ENCODE measurements around the gene CIART. TPM values are rescaled to one million over a fixed set of nuclear protein-coding genes. Genes with fewer than 3 reads are reported as not detected.
A peak's percentile ranks its signal among the peaks of the same experiment; 100 is the strongest.
"Not testable (repeated sequence)": the region's sequence is repeated elsewhere in the genome, so short reads cannot be mapped to it uniquely, and the experiment has no call there.

CIART gene
- total RNA-seq: 1 to 10 TPM in 1 of 2 experiments, under 1 TPM in 1; 0.84 to 1.0 TPM

GRCh38 chr1:150281758-150282557 lies at the start of gene CIART:
CIART (plus strand) TSS chr1:150282554; CDS start chr1:150283268, 714 bp downstream.
- H3K27ac Mint-ChIP-seq: no peak within 1 kb of the TSS
- intact Hi-C loops (cut with micrococcal nuclease): loop anchor here (1.0 kb wide), 4 partner anchors 13 to 68 kb away; partner anchors contain the start of genes ANP32E and APH1A
- H3K4me1 Mint-ChIP-seq (ENCODE audit: low read depth): peaks cover 24% of the 10 kb centered on the region
- peak within 1 kb of the TSS; percentile 82 for H3K4me3 Mint-ChIP-seq
- no peaks in the 10 kb centered on the region for H3K27me3 Mint-ChIP-seq (ENCODE audit: low read depth)
- CTCF ChIA-PET: interaction anchor here (0.6 to 5.2 kb wide), 4 partner anchors 10 to 600 kb away, joined by 3 to 68 read pairs (median 3); partner anchors contain the start of gene CA14
- H3K9me3 Mint-ChIP-seq: peaks cover 2% of the 10 kb centered on the region
- no peaks in the 10 kb centered on the region for H3K36me3 Mint-ChIP-seq (ENCODE audit: low read depth)
- peak; percentile 78 for DNase-seq

- DNase-seq; H3K27me3 Mint-ChIP-seq (ENCODE audit: low read depth); H3K4me3 Mint-ChIP-seq; intact Hi-C loops (cut with micrococcal nuclease); H3K9me3 Mint-ChIP-seq: not testable (repeated sequence)
- CTCF ChIA-PET: interaction anchor here (0.7 to 1.0 kb wide), 2 partner anchors 8 to 23 kb away, joined by 3 to 4 read pairs; no protein-coding TSS in a partner anchor
- peaks cover 24% of the 10 kb centered on the region for H3K36me3 Mint-ChIP-seq (ENCODE audit: low read depth)
- peak overlapping the region; percentile 30 for H3K27ac Mint-ChIP-seq
- H3K4me1 Mint-ChIP-seq (ENCODE audit: low read depth): peaks cover 24% of the 10 kb centered on the region
These were observed 49.4 kb upstream of the CIART start for GRCh38 chr1:150232921-150233320.

- Mint-ChIP-seq H3K36me3 (ENCODE audit: low read depth) (peaks cover 21% of the 10 kb centered on the region), H3K27me3 (ENCODE audit: low read depth) (no peaks in the 10 kb centered on the region), H3K27ac (no peak overlapping the region), H3K9me3 (no peaks in the 10 kb centered on the region), H3K4me1 (ENCODE audit: low read depth) (peaks cover 24% of the 10 kb centered on the region), H3K4me3 (no peak overlapping the region)
- intact Hi-C loops (cut with micrococcal nuclease): no loop called here
- DNase-seq: peak; percentile 68
- CTCF ChIA-PET: interaction anchor here (0.6 to 1.0 kb wide), 5 partner anchors 9 to 1539 kb away, joined by 3 to 5 read pairs (median 4); no protein-coding TSS in a partner anchor
These were observed 48.7 kb upstream of the CIART start for GRCh38 chr1:150233359-150234308.

- H3K36me3 Mint-ChIP-seq (ENCODE audit: low read depth): peaks cover 17% of the 10 kb centered on the region
- intact Hi-C loops (cut with micrococcal nuclease): no loop called here
- H3K4me1 Mint-ChIP-seq (ENCODE audit: low read depth): peaks cover 21% of the 10 kb centered on the region
- no peak overlapping the region for H3K27ac Mint-ChIP-seq
- no peak for DNase-seq
- CTCF ChIA-PET: interaction anchor here (0.6 to 0.9 kb wide), 3 partner anchors 19 to 1538 kb away, joined by 4 to 5 read pairs (median 4); no protein-coding TSS in a partner anchor
- no peaks in the 10 kb centered on the region for H3K9me3 Mint-ChIP-seq
- no peaks in the 10 kb centered on the region for H3K27me3 Mint-ChIP-seq (ENCODE audit: low read depth)
- H3K4me3 Mint-ChIP-seq: no peak overlapping the region
These were observed 48.1 kb upstream of the CIART start for GRCh38 chr1:150234309-150234565.

- H3K9me3 Mint-ChIP-seq: no peaks in the 10 kb centered on the region
- peak; percentile 91 for DNase-seq
- CTCF ChIA-PET: interaction anchor here (0.9 kb wide), 1 partner anchor 20 kb away, joined by 5 read pairs; no protein-coding TSS in a partner anchor
- no peak overlapping the region for H3K4me3 Mint-ChIP-seq
- no peaks in the 10 kb centered on the region for H3K27me3 Mint-ChIP-seq (ENCODE audit: low read depth)
- H3K4me1 Mint-ChIP-seq (ENCODE audit: low read depth): peaks cover 21% of the 10 kb centered on the region
- H3K36me3 Mint-ChIP-seq (ENCODE audit: low read depth): peaks cover 16% of the 10 kb centered on the region
- intact Hi-C loops (cut with micrococcal nuclease): no loop called here
- H3K27ac Mint-ChIP-seq: no peak overlapping the region
These were observed 47.6 kb upstream of the CIART start for GRCh38 chr1:150234566-150235293.

- H3K27me3 Mint-ChIP-seq (ENCODE audit: low read depth): no peaks in the 10 kb centered on the region
- DNase-seq: peak; percentile 37
- no peak overlapping the region for H3K27ac Mint-ChIP-seq
- CTCF ChIA-PET: interaction anchor here (0.6 kb wide), 1 partner anchor 12 kb away, joined by 3 read pairs; no protein-coding TSS in a partner anchor
- peaks cover 16% of the 10 kb centered on the region for H3K36me3 Mint-ChIP-seq (ENCODE audit: low read depth)
- H3K9me3 Mint-ChIP-seq: no peaks in the 10 kb centered on the region
- peaks cover 21% of the 10 kb centered on the region for H3K4me1 Mint-ChIP-seq (ENCODE audit: low read depth)
- intact Hi-C loops (cut with micrococcal nuclease): no loop called here
- H3K4me3 Mint-ChIP-seq: no peak overlapping the region
These were observed 47.0 kb upstream of the CIART start for GRCh38 chr1:150235294-150235851.

GRCh38 chr1:150235852-150236613 lies 46.3 kb upstream of the CIART start, which contains the start of gene ANP32E:
ANP32E (minus strand) TSS chr1:150236112; CDS start chr1:150235786, 326 bp downstream.
- Mint-ChIP-seq H3K9me3 (no peaks in the 10 kb centered on the region), H3K27ac (no peak within 1 kb of the TSS), H3K4me1 (ENCODE audit: low read depth) (peaks cover 21% of the 10 kb centered on the region), H3K4me3 (no peak within 1 kb of the TSS), H3K36me3 (ENCODE audit: low read depth) (peaks cover 13% of the 10 kb centered on the region), H3K27me3 (ENCODE audit: low read depth) (no peaks in the 10 kb centered on the region)
- CTCF ChIA-PET: interaction anchor here (0.6 to 1.2 kb wide), 2 partner anchors 12 to 20 kb away, joined by 3 read pairs; no protein-coding TSS in a partner anchor
- DNase-seq: peak; percentile 97
- intact Hi-C loops (cut with micrococcal nuclease): loop anchor here (1.0 to 2.0 kb wide), 7 partner anchors 23 to 393 kb away; partner anchors contain the start of genes APH1A, ENSA, FALEC and PRPF3

GRCh38 chr1:150236614-150237100 lies 45.7 kb upstream of the CIART start:
- Mint-ChIP-seq H3K4me1 (ENCODE audit: low read depth) (peaks cover 21% of the 10 kb centered on the region), H3K4me3 (no peak overlapping the region), H3K9me3 (no peaks in the 10 kb centered on the region), H3K27me3 (ENCODE audit: low read depth) (no peaks in the 10 kb centered on the region), H3K36me3 (ENCODE audit: low read depth) (peaks cover 12% of the 10 kb centered on the region), H3K27ac (no peak overlapping the region)
- DNase-seq: no peak
- CTCF ChIA-PET: interaction anchor here (0.6 to 1.2 kb wide), 2 partner anchors 19 to 74 kb away, joined by 3 to 8 read pairs; no protein-coding TSS in a partner anchor
- intact Hi-C loops (cut with micrococcal nuclease): loop anchor here (1.0 to 2.0 kb wide), 7 partner anchors 23 to 393 kb away; partner anchors contain the start of genes APH1A, ENSA, FALEC and PRPF3

GRCh38 chr1:150237176-150237575 lies 45.2 kb upstream of the CIART start:
- peaks cover 12% of the 10 kb centered on the region for H3K36me3 Mint-ChIP-seq (ENCODE audit: low read depth)
- not testable (repeated sequence) for H3K27ac Mint-ChIP-seq; H3K9me3 Mint-ChIP-seq; H3K27me3 Mint-ChIP-seq (ENCODE audit: low read depth); DNase-seq; H3K4me3 Mint-ChIP-seq
- peaks cover 21% of the 10 kb centered on the region for H3K4me1 Mint-ChIP-seq (ENCODE audit: low read depth)
- intact Hi-C loops (cut with micrococcal nuclease): loop anchor here (2.0 kb wide), 1 partner anchor 278 kb away; the partner anchor contains the start of gene FALEC
- CTCF ChIA-PET: interaction anchor here (0.6 to 1.2 kb wide), 2 partner anchors 19 to 73 kb away, joined by 3 to 8 read pairs; no protein-coding TSS in a partner anchor

GRCh38 chr1:150237746-150238145 lies 44.6 kb upstream of the CIART start:
- no peak overlapping the region for H3K27ac Mint-ChIP-seq
- no peak for DNase-seq
- peaks cover 19% of the 10 kb centered on the region for H3K4me1 Mint-ChIP-seq (ENCODE audit: low read depth)
- H3K36me3 Mint-ChIP-seq (ENCODE audit: low read depth): peaks cover 12% of the 10 kb centered on the region
- no peak overlapping the region for H3K4me3 Mint-ChIP-seq
- H3K27me3 Mint-ChIP-seq (ENCODE audit: low read depth): no peaks in the 10 kb centered on the region
- CTCF ChIA-PET: interaction anchor here (1.2 kb wide), 1 partner anchor 18 kb away, joined by 3 read pairs; no protein-coding TSS in a partner anchor
- intact Hi-C loops (cut with micrococcal nuclease): loop anchor here (2.0 kb wide), 1 partner anchor 277 kb away; the partner anchor contains the start of gene FALEC
- H3K9me3 Mint-ChIP-seq: no peaks in the 10 kb centered on the region

Data from activated naive CD4-positive, alpha-beta T cell treated with anti-CD3 and anti-CD28 coated beads for 36 hours (primary cell).